ENCODE measurements around the gene PDIA6.

- TF ChIP-seq CTCF (conservative IDR thresholded peaks at IDR 0.05 in 1 of 2, IDR thresholded peaks at IDR 0.05 in 1 of 2; ENCODE audit: low read depth in 1 of 2, low read length in 2 of 2) (no peak), EZH2 (IDR thresholded peaks at IDR 0.05; ENCODE audit: low read length, missing control alignments) (no peak)
Observed at GRCh38 chr2:10811517-10811916, 1.1 kb downstream of the PDIA6 start.

Data from fibroblast of lung (primary cell).